Mesenchymal stem cell (in vitro differentiated cells and primary cell): ENCODE results near the gene MBP.
A peak's percentile ranks its signal among the peaks of the same experiment; 100 is the strongest.

Source experiments
- DNase-seq: peaks from one replicate; pipeline ENCODE4 v3.0.0-alpha.2; 2013
- H2AFZ ChIP-seq: one replicate; pipeline ENCODE4 v1.6.1; 2013; ENCODE audit warnings: low read depth, mild to moderate bottlenecking, control low read depth, inconsistent platforms, low read length, moderate library complexity
- H2AK5ac ChIP-seq: 2 replicates; pipeline ENCODE4 v1.6.1; 2013; ENCODE audit warnings: low read length, moderate library complexity, mild to moderate bottlenecking, inconsistent platforms; ENCODE audit not compliant: severe bottlenecking
- H2BK120ac ChIP-seq: one replicate; pipeline ENCODE4 v1.6.1; 2013; ENCODE audit warnings: low read depth, mild to moderate bottlenecking, inconsistent platforms, low read length, moderate library complexity
- H2BK12ac ChIP-seq, 2 experiments: one replicate each; pipeline ENCODE4 v1.6.1; 2013; ENCODE audit warnings: inconsistent platforms in 2 of 2, low read length in 2 of 2, mild to moderate bottlenecking in 2 of 2, moderate library complexity in 2 of 2, control low read depth in 1 of 2
- H2BK15ac ChIP-seq: one replicate; pipeline ENCODE4 v1.6.1; 2013; ENCODE audit warnings: mild to moderate bottlenecking, low read depth, inconsistent platforms; ENCODE audit not compliant: poor library complexity, severe bottlenecking
- H2BK5ac ChIP-seq: 2 replicates; pipeline ENCODE4 v1.6.1; 2013; ENCODE audit warnings: low read depth, mild to moderate bottlenecking, low read length, control low read depth, inconsistent platforms; ENCODE audit not compliant: poor library complexity, severe bottlenecking
- H3K14ac ChIP-seq, 2 experiments: one replicate each; pipeline ENCODE4 v1.6.1; 2013; ENCODE audit warnings: inconsistent platforms in 2 of 2, low read length in 2 of 2, control low read depth in 1 of 2, mild to moderate bottlenecking in 1 of 2, moderate library complexity in 1 of 2
- H3K18ac ChIP-seq, 2 experiments: one replicate each; pipeline ENCODE4 v1.6.1; 2013; ENCODE audit warnings: inconsistent platforms in 2 of 2, low read length in 2 of 2, control low read depth in 1 of 2, low read depth in 1 of 2, mild to moderate bottlenecking in 1 of 2
- H3K23ac ChIP-seq, 2 experiments: one replicate each; pipeline ENCODE4 v1.6.1; 2013; ENCODE audit warnings: inconsistent platforms in 2 of 2, low read length in 2 of 2, mild to moderate bottlenecking in 2 of 2, moderate library complexity in 2 of 2, control low read depth in 1 of 2
- H3K27ac ChIP-seq: 2 replicates; pipeline ENCODE4 v1.5.1; 2013; ENCODE audit warnings: mild to moderate bottlenecking, moderate library complexity, low read length, control low read depth, inconsistent platforms; ENCODE audit not compliant: poor library complexity, severe bottlenecking
- H3K27me3 ChIP-seq, 2 experiments: 2 replicates each; pipeline versions ENCODE4 v1.6.1 to v1.7.0; 2013; ENCODE audit warnings: low read length in 2 of 2, mild to moderate bottlenecking in 2 of 2, moderate library complexity in 2 of 2, control low read depth in 1 of 2, inconsistent platforms in 1 of 2; ENCODE audit not compliant: control insufficient read depth in 1 of 2, insufficient read depth in 1 of 2
- H3K36me3 ChIP-seq, 2 experiments: 2 replicates each; pipeline versions ENCODE4 v1.6.1 to v1.7.0; 2013; ENCODE audit warnings: low read length in 2 of 2, control low read depth in 1 of 2, inconsistent platforms in 1 of 2, low read depth in 1 of 2, mild to moderate bottlenecking in 1 of 2; ENCODE audit not compliant: insufficient read depth in 2 of 2, control insufficient read depth in 1 of 2
- H3K4ac ChIP-seq, 2 experiments: one replicate each; pipeline ENCODE4 v1.6.1; 2013; ENCODE audit warnings: inconsistent platforms in 2 of 2, low read length in 2 of 2, mild to moderate bottlenecking in 2 of 2, moderate library complexity in 2 of 2, control low read depth in 1 of 2, low read depth in 1 of 2
- H3K4me1 ChIP-seq: 2 replicates; pipeline ENCODE4 v1.6.1; 2013; ENCODE audit warnings: low read depth, low read length, control low read depth; ENCODE audit not compliant: control insufficient read depth, insufficient read depth
- H3K4me2 ChIP-seq: 2 replicates; pipeline ENCODE4 v1.6.1; 2013; ENCODE audit warnings: low read length, mild to moderate bottlenecking, inconsistent platforms; ENCODE audit not compliant: poor library complexity, severe bottlenecking
- H3K4me3 ChIP-seq, 2 experiments: 2 replicates each; pipeline versions ENCODE4 v1.5.1 to v1.7.0; 2013; ENCODE audit warnings: low read length in 2 of 2, mild to moderate bottlenecking in 2 of 2, control low read depth in 1 of 2, low read depth in 1 of 2; ENCODE audit not compliant: insufficient read depth in 1 of 2
- H3K79me1 ChIP-seq: replicated peaks from 2 replicates; pipeline ENCODE4 v1.6.1; 2013; ENCODE audit warnings: mild to moderate bottlenecking, control low read depth, low read length, inconsistent platforms; ENCODE audit not compliant: poor library complexity, severe bottlenecking
- H3K9ac ChIP-seq: 2 replicates; pipeline ENCODE4 v1.7.0; 2013; ENCODE audit warnings: mild to moderate bottlenecking, low read length, moderate library complexity
- H3K9me3 ChIP-seq: 2 replicates; pipeline ENCODE4 v1.7.0; 2013; ENCODE audit warnings: mild to moderate bottlenecking, low read length; ENCODE audit not compliant: control insufficient read depth
- H4K8ac ChIP-seq: one replicate; pipeline ENCODE4 v1.6.1; 2013; ENCODE audit warnings: inconsistent platforms, mild to moderate bottlenecking, low read length, moderate library complexity
- H4K91ac ChIP-seq: one replicate; pipeline ENCODE4 v1.6.1; 2013; ENCODE audit warnings: mild to moderate bottlenecking, low read length, inconsistent platforms
- WGBS: methylation state at CpG from one replicate; pipeline ENCODE4 v1.1.7; 2013; ENCODE audit warnings: mixed read lengths; 5-methylcytosine and 5-hydroxymethylcytosine counted together

Gene MBP

DNA sequence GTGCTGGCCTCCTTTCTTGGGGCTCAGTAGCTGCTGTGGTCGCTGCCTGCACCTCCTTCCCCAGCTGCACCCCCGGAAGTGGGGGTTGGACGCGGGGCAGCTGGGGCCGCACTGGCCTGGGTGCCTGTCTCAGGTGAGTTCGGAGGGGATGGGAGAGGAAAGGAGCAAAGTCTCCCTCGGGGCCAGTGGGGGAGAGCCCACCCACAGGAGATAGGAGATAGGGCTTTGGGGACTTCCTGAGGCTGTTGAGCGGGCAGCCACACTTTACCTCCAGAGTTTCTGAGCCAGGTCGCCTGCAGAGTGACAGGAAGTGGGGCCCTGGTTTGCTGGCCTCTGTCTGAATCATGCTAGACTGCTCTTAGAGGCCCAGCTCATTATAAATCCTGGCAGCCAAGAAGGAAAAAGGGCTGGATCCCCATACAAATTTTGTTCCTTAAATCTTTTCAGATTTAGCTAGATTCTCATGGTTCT lies 8.1 kb downstream of the MBP start:
- Histone ChIP-seq H3K4me1 (peaks cover 21% of the 10 kb centered on the region), H3K9me3 (no peaks in the 10 kb centered on the region), H3K14ac (no peak overlapping the region), H3K36me3 (peaks cover 0 to 10% of the 10 kb centered on the region in 2 experiments), H3K23ac (no peak overlapping the region), H2BK5ac (no peak overlapping the region), H3K27ac (peak overlapping the region; percentile 69), H3K4me2 (no peak overlapping the region), H3K18ac (peak overlapping the region; percentile 23 to 54), H2AK5ac (peak overlapping the region; percentile 9), H2BK15ac (peak overlapping the region; percentile 82), H3K4ac (peak overlapping the region in 1 of 2 experiments; percentile 40), H2BK120ac (no peak overlapping the region), H4K91ac (peak overlapping the region; percentile 20), H2AFZ (no peak overlapping the region), H3K27me3 (no peaks in the 10 kb centered on the region), H4K8ac (peak overlapping the region; percentile 1), H3K4me3 (no peak overlapping the region), H2BK12ac (peak overlapping the region in 1 of 2 experiments; percentile 70), H3K79me1 (peaks cover 17% of the 10 kb centered on the region), H3K9ac (peak overlapping the region; percentile 30)
- DNase-seq, result no peak
- WGBS, result 56% methylated on average over 9 of the region's 9 CpGs

- no peak overlapping the region for H3K18ac ChIP-seq
- H3K4me2 ChIP-seq, result no peak overlapping the region
- H2AK5ac ChIP-seq, result peak overlapping the region; percentile 23
- H3K14ac ChIP-seq, result peak overlapping the region in 1 of 2 experiments; percentile 84
- 96% methylated on average over 13 of the region's 14 CpGs for WGBS
- H2BK120ac ChIP-seq, result peak overlapping the region; percentile 15
- no peak overlapping the region for H3K4me3 ChIP-seq
- H2BK5ac ChIP-seq, result no peak overlapping the region
- no peak overlapping the region for H2AFZ ChIP-seq
- no peak overlapping the region for H4K8ac ChIP-seq
- H2BK12ac ChIP-seq, result peak overlapping the region in 1 of 2 experiments; percentile 48
- DNase-seq, result no peak
- H3K4me1 ChIP-seq, result peaks cover 22% of the 10 kb centered on the region
- H4K91ac ChIP-seq, result peak overlapping the region; percentile 12
- H3K27ac ChIP-seq, result no peak overlapping the region
- H3K27me3 ChIP-seq, result no peaks in the 10 kb centered on the region
- no peaks in the 10 kb centered on the region for H3K9me3 ChIP-seq
- peaks cover 3 to 19% of the 10 kb centered on the region in 2 experiments for H3K36me3 ChIP-seq
- H3K4ac ChIP-seq, result peak overlapping the region in 1 of 2 experiments; percentile 73
- H3K23ac ChIP-seq, result peak overlapping the region in 1 of 2 experiments; percentile 56
- H3K9ac ChIP-seq, result no peak overlapping the region
- no peak overlapping the region for H2BK15ac ChIP-seq
- peaks cover 24% of the 10 kb centered on the region for H3K79me1 ChIP-seq
Observed at GRCh38 chr18:77123320-77124231, 9.0 kb downstream of the MBP start.

DNA sequence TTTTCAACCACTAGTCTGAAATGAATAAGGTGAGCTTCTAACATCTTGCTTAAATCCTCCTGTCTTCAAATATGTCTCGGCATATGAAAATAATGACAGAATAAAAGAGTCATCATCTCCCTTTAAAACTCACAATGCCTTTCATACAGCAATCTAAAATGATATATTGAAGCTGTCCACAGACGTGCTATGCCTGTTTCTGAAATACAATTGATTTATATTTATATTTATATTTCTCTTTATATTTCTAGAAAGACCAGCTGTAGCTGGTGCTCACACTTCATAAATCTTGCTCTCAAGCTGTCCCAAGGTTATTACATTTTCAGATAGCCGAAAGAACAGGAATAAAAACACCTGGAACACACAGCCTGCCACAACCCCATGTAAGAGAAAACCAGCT lies 11.1 kb downstream of the MBP start:
- Histone ChIP-seq H2BK120ac (no peak overlapping the region), H3K79me1 (peaks cover 32% of the 10 kb centered on the region), H3K27ac (no peak overlapping the region), H3K36me3 (peaks cover 3 to 23% of the 10 kb centered on the region in 2 experiments), H3K4me3 (no peak overlapping the region), H3K9ac (no peak overlapping the region), H4K91ac (no peak overlapping the region), H2BK15ac (no peak overlapping the region), H2BK12ac (no peak overlapping the region), H3K27me3 (no peaks in the 10 kb centered on the region), H3K9me3 (no peaks in the 10 kb centered on the region), H3K23ac (no peak overlapping the region), H4K8ac (no peak overlapping the region), H2AK5ac (no peak overlapping the region), H3K4ac (no peak overlapping the region), H3K18ac (no peak overlapping the region), H2AFZ (no peak overlapping the region), H3K4me2 (no peak overlapping the region), H3K14ac (no peak overlapping the region), H3K4me1 (peaks cover 25% of the 10 kb centered on the region), H2BK5ac (no peak overlapping the region)
- WGBS, result 100% methylated on average over 1 of the region's 3 CpGs
- DNase-seq, result no peak

DNA sequence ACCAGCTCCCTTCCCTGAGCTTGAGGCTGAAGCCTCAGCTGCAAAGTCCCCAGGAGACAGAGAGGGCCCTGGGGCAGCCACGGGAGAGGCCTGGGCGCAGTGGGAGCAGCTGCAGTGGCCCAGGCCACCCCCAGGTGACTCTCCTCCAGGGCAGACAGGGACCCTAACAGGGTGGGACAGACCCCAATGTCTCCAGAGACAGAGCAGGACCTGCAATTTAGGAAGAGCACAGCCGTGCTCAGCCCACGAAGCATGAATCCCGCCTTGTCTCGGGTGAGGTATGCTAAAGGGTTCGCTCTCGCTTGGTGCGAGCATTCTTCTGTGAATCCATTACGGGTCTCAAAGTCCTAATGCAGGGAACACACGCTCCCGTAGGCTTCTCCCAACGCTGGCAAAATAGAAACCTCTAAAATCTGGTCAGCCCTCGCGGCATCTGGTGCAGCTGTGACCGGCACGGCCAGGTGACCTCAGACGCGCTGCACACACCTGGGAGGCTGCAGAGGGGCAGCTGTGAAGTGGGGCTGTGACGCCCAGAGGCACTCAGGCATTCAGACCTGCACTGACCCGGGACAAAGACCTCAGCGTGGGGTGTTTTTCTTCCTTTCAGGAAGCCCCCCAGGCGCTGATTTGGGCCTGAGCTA lies 12.6 kb downstream of the MBP start:
- Histone ChIP-seq H3K18ac (no peak overlapping the region), H2BK5ac (no peak overlapping the region), H4K91ac (no peak overlapping the region), H3K27ac (no peak overlapping the region), H3K4me2 (no peak overlapping the region), H3K9me3 (no peaks in the 10 kb centered on the region), H3K23ac (no peak overlapping the region), H4K8ac (peak overlapping the region; percentile 22), H3K14ac (no peak overlapping the region), H3K36me3 (peaks cover 3 to 23% of the 10 kb centered on the region in 2 experiments), H2BK15ac (no peak overlapping the region), H3K4me3 (no peak overlapping the region), H3K9ac (no peak overlapping the region), H2AK5ac (peak overlapping the region; percentile 35), H2BK120ac (no peak overlapping the region), H3K4me1 (peaks cover 27% of the 10 kb centered on the region), H2BK12ac (no peak overlapping the region), H2AFZ (no peak overlapping the region), H3K27me3 (no peaks in the 10 kb centered on the region), H3K4ac (no peak overlapping the region), H3K79me1 (peaks cover 32% of the 10 kb centered on the region)
- 90% methylated on average over 22 of the region's 23 CpGs for WGBS
- no peak for DNase-seq
